Right atrium auricular region (tissue), 2 donors: ENCODE data around the gene NCBP3. TPM values are rescaled to one million over a fixed set of nuclear protein-coding genes. Genes with fewer than 3 reads are reported as not detected.
"Not testable (repeated sequence)": the region's sequence is repeated elsewhere in the genome, so short reads cannot be mapped to it uniquely, and the experiment has no call there.

Experiments used
- DNase-seq: peaks from one replicate; pipeline ENCODE4 v3.0.0-alpha.2; 2019; ENCODE audit warnings: low spot score
- H3K27ac ChIP-seq, 2 donors: fragments of 200-600 bp; sonication (generic); 1 replicate in 1 of 2; 2 replicates in 1 of 2; pipeline ENCODE4 v1.5.1; 2016 to 2019
- H3K27me3 ChIP-seq, 2 donors: fragments of 200-600 bp; sonication (generic); one replicate each; pipeline versions ENCODE4 v1.5.1 to v1.6.0; 2017 to 2019
- H3K36me3 ChIP-seq: fragments of 200-600 bp; sonication (generic); one replicate; pipeline ENCODE4 v1.5.1; 2016
- H3K4me1 ChIP-seq, 2 donors: fragments of 200-600 bp; sonication (generic); one replicate each; pipeline versions ENCODE4 v1.5.1 to v1.6.0; 2017 to 2019
- H3K4me3 ChIP-seq, 2 donors: fragments of 200-600 bp; sonication (generic); 1 replicate in 1 of 2; 2 replicates in 1 of 2; pipeline ENCODE4 v1.5.1; 2017 to 2019; ENCODE audit warnings: mild to moderate bottlenecking in 1 of 2, moderate library complexity in 1 of 2
- H3K9me3 ChIP-seq, 2 donors: fragments of 200-600 bp; sonication (generic); one replicate each; pipeline ENCODE4 v1.5.1; 2019
- total RNA-seq, 2 donors: library from RNA; depleted of rRNA; stranded (reverse); fragments of >200 nt; gene quantifications; one replicate each; pipeline ENCODE4 v1.1.0, GENCODE V29; 2016
- TF ChIP-seq, protein P1 (sequence below), 2 donors: fragments of 200-600 bp; sonication (generic); IDR thresholded peaks; one replicate each; pipeline ENCODE4 v1.5.1; 2019; ENCODE audit warnings: antibody characterized with exemption in 2 of 2

Gene NCBP3
- total RNA-seq, 2 donors from 2014 or later = 15.2 to 21.4 TPM

DNA sequence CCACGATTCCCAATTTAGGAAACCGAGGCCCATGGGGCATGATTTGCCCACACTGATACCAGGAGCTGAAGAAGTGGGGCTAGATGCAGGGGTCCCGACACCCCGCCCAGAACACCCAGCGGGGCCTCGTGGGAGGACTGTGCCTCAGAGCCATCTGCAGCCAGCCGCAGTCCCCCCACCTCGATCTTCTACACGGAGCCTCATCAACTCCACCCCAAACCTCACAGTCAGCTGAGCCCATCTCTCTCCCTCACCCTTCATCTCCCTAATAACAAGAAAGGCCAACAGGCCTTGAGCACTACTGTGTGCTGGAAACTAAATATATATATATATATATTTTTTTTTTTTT, 49.2 kb downstream of the NCBP3 start:
- Histone ChIP-seq H3K27ac (no peak overlapping the region), H3K27me3 (no peaks in the 10 kb centered on the region), H3K4me1 (peaks cover 0 to 19% of the 10 kb centered on the region in 2 donors), H3K9me3 (no peaks in the 10 kb centered on the region), H3K4me3 (no peak overlapping the region), H3K36me3 (no peaks in the 10 kb centered on the region)
- TF ChIP-seq, protein P1, sequence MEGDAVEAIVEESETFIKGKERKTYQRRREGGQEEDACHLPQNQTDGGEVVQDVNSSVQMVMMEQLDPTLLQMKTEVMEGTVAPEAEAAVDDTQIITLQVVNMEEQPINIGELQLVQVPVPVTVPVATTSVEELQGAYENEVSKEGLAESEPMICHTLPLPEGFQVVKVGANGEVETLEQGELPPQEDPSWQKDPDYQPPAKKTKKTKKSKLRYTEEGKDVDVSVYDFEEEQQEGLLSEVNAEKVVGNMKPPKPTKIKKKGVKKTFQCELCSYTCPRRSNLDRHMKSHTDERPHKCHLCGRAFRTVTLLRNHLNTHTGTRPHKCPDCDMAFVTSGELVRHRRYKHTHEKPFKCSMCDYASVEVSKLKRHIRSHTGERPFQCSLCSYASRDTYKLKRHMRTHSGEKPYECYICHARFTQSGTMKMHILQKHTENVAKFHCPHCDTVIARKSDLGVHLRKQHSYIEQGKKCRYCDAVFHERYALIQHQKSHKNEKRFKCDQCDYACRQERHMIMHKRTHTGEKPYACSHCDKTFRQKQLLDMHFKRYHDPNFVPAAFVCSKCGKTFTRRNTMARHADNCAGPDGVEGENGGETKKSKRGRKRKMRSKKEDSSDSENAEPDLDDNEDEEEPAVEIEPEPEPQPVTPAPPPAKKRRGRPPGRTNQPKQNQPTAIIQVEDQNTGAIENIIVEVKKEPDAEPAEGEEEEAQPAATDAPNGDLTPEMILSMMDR (IDR thresholded peaks at IDR 0.05) = no peak
- no peak for DNase-seq

DNA sequence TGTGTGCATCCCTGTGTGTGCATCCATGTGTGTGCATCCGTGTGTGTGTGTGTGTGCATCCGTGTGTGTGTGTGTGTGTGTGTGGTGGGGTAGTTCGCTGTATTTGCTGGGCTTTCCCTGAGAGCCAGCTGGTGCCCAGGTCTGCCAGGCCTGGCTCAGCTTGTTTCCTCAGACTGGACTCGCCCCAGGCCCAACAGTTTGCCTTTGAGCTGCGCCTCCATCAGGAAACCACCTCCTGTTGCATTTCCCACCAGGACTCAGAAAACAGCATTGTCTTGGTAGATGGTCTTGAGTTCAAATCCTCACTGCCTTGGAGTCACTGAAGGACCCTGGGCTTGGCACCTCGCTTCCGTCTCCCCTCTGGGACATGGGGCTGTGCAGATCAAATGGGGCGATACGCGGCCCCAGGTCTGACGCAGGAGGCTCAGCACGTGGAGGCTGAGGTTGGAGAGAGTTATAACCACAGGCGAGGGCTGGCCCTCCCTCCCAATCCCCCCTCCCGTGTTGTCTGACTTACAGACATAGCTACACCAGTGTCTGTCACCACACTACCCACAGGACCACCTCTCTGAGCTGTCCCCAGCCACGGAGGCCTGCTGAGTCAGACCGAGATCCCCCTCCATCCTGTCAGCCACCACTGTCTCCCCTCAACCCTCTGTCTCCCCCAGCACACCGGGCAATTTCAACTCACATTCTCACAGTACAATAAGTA, 49.8 kb downstream of the NCBP3 start:
- TF ChIP-seq, protein P1 (IDR thresholded peaks at IDR 0.05) = no peak
- no peaks in the 10 kb centered on the region for H3K9me3 ChIP-seq
- H3K36me3 ChIP-seq = no peaks in the 10 kb centered on the region
- no peak overlapping the region for H3K4me3 ChIP-seq
- no peak for DNase-seq
- peaks cover 0 to 19% of the 10 kb centered on the region in 2 donors for H3K4me1 ChIP-seq
- no peak overlapping the region for H3K27ac ChIP-seq
- H3K27me3 ChIP-seq = no peaks in the 10 kb centered on the region

DNA sequence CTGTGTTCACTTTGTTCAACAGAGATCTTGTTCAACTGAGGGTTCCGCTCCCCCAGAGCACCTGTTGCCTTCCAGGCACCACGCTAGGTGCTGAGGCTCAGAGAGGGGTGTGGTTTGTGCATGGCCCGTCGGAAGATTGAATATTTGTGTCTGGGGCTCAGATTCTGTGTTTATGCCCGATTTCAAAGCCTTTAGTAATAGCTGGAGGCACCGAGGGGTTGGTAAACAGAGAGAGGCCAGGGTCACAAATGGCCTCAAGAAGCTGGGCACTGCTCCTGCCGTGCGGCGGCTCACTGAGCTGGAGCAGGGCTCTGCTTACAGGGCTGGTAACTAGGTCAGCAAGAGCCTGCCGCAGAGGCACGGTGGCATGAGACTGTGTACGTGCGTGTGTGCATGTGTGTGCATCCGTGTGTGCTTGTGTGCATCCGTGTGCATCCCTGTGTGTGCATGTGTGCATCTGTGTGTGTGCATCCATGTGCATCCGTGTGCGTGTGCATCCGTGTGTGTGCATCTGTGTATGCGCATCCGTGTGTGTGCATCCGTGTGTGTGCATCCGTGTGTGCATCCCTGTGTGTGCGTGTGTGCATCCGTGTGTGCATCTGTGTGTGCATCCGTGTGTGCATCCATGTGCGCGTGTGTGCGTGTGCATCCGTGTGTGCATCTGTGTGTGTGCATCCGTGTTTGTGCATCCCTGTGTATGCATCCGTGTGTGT, 50.5 kb downstream of the NCBP3 start:
- Histone ChIP-seq H3K9me3 (no peaks in the 10 kb centered on the region), H3K4me1 (peaks cover 0 to 15% of the 10 kb centered on the region in 2 donors), H3K27me3 (no peaks in the 10 kb centered on the region), H3K36me3 (no peaks in the 10 kb centered on the region), H3K4me3 (no peak overlapping the region), H3K27ac (no peak overlapping the region)
- TF ChIP-seq, protein P1 (IDR thresholded peaks at IDR 0.05) = no peak
- no peak for DNase-seq

DNA sequence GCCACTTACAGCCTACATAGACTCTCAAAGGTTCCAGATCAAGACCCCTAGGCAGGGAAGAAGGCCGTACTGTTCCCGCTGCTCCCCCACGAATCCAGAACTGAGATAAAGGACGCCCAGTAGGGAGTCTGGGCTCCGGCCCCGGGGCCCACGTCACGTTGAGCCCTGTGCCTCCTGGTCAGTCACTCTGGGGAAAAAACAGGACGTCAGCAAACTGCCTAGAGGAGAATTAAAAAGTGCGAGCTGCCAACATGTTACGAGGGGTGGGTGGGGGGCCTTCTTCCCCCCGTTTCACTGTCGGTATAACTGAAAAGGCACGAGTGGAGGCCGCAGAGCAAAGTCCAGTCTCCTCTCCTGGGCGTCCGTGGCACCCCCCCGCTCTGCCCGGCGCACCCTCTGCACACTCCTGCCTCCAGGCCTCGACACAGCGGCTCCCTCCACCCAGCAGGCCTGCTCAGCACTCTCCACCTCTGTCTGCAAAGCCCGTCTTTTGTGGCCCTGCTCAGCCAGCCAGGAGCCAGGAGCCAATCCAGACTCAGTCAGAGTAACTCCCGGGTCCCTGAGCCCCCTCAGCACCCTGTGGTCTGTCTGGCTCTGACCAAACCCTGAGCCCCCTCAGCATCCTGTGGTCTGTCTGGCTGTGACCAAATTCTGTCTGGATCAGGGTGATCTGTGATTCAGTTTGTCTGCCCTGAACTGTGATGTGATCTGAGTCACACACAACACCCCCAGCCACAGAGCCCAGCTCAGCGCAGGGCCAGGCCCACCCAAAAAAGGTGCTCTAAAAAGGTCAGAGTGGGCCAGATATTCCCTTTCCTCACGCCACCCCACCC, 51.3 kb downstream of the NCBP3 start:
- TF ChIP-seq, protein P1 (IDR thresholded peaks at IDR 0.05) = no peak
- no peak for DNase-seq
- Histone ChIP-seq H3K27ac (no peak overlapping the region), H3K27me3 (no peaks in the 10 kb centered on the region), H3K4me3 (no peak overlapping the region), H3K36me3 (no peaks in the 10 kb centered on the region), H3K9me3 (no peaks in the 10 kb centered on the region), H3K4me1 (peaks cover 0 to 11% of the 10 kb centered on the region in 2 donors)

DNA sequence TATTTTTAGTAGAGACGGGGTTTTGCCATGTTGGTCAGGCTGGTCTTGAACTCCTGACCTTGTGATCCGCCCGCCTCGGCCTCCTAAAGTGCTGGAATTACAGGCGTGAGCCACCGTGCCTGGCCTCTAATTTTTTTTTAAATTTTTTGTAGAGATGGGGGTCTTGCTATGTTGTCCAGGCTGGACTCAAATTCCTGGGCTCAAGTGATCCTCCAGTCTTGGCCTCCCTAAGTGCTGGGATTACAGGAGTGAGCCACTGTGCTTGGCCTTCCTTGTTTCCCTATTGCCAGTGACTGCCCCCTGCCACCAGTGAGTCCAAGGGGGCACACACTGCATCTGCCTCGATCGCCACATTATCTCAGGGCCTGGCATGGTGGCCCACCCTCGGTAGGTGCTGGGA, 51.9 kb downstream of the NCBP3 start:
- DNase-seq, H3K4me3 ChIP-seq, H3K9me3 ChIP-seq, H3K36me3 ChIP-seq, H3K27me3 ChIP-seq, H3K27ac ChIP-seq: not testable (repeated sequence)
- H3K4me1 ChIP-seq = peaks cover 0 to 10% of the 10 kb centered on the region in 2 donors

DNA sequence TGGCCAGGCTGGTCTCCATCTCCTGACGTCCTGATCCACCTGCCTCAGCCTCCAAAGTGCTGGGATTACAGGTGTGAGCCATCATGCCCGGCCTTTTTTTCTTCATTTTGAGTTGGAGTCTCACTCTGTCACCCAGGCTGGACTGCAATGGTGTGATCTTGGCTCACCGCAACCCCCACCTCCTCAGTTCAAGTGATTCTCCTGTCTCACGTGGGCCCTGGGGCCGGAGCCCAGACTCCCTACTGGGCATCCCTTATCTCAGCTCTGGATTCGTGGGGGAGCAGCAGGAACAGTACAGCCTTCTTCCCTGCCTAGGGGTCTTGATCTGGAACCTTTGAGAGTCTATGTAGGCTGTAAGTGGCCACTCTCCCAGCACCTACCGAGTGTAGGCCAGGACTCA, 52.8 kb downstream of the NCBP3 start:
- not testable (repeated sequence) for H3K4me1 ChIP-seq, H3K27ac ChIP-seq, H3K27me3 ChIP-seq, H3K4me3 ChIP-seq, DNase-seq, H3K36me3 ChIP-seq, H3K9me3 ChIP-seq
